Right ventricle myocardium inferior (tissue), 1 donor: ENCODE data around the gene CDHR2. TPM values are rescaled to one million over a fixed set of nuclear protein-coding genes. Genes with fewer than 3 reads are reported as not detected.

Experiments
- ATAC-seq: fragments of 200-7000 bp; cut with Tn5 transposase; one replicate; pipeline ENCODE4 v1.9.1; 2020; ENCODE audit warnings: mild to moderate bottlenecking, moderate library complexity
- DNase-seq: peaks from one replicate; pipeline ENCODE4 v3.0.0; 2021; ENCODE audit errors: missing footprints
- intact Hi-C: fragments of 100-400 bp; cut with DNase I; formaldehyde crosslinking; loops from one replicate; pipeline ENCODE4 v1.11.0; 2022
- total RNA-seq: library from RNA; stranded (reverse); fragmentation: NEBNext Ultra II Directional; extraction: Animal tissue kit (Norgen Biotek cat#: 25700); gene quantifications from one replicate; pipeline ENCODE4 v1.2.1, GENCODE V29; 2021
- donor health status: DM: no; HTN: yes; CAD: no; lungs with severe emphysema.

The CDHR2 gene
- total RNA-seq, 1 donor from 2014 or later: 0.19 TPM

DNA sequence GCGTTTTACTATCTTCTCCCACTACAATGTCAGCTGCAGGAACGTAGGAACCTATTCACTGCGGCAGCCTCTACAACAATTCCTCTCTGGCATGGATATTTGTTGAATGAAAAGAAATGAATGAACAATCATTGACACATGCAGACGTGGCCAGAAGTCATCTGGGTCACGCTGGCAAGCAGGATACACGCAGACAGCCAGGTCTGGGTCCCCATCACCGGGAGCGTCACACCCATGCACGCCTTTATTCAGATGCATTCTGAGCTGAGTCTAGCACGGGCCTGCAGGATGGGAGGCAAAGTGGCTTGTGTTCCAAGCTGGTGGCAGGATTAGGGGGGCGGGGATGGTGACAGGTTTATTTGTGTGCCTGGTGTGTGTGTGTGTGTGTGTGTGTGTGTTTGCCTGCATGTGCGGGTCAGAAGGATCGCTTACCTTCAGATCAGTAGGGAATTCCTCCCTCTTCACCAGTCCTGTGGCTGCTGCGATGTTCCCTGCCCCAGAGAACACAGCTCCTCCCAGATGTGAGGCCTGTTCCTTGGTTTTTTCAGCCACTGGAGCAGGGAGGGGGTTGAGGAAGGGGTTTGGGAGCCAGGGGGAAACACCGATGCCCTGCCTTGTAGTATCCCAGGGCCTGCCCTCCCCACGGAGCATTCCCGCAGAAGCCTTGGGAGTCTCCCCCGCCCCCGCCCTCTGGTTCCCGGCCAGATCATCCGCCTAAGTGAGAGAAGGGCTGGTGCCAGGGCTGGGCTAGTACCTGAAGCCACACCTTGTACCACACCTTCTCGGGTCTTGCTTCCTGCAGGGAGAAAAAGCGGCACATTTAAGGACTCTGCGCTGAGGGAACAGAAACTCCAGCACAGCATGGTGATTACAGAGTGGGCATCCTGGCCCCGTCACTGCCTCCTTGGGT, 77.1 kb downstream of the CDHR2 start:
- intact Hi-C loops: no loop called here
- ATAC-seq (no peak), DNase-seq (peak; percentile 40)

DNA sequence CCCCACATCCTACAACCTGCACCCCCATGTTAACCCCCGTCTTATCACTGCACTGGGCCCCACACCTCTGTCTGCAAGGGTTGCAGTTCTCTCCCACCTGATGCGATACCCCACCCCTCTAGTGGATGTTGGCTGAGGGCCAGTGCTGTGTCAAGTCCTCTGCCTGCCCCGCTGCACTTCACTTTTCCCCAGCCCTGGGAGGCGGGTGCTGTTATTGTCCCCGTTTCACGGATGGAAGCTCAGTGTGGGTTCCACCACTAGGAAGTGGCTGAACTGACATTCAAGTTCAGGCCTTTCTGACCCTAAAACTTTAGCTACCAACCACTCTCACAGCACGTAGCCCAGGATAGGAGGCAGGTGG, 77.7 kb downstream of the CDHR2 start:
- DNase-seq (no peak), ATAC-seq (no peak)
- intact Hi-C loops: no loop called here

DNA sequence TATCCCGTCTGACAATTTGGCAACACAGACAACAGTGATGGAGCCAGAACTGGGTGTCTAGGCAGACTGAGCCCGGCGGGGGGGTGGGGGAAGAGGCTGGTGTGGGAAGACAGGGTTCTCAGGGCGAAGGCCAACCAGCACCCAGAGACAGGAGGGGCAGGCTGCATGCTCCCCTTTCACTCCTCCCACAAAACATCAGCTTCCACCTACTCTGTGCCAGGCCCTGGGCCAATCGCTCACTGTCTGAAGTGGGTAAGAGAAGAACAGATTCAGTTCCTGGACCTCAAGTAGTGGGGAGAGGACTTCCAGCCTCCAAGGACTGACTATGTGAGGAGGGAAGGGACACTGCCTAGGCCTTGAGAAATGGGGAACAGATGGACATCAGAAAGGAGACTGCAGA, 78.4 kb downstream of the CDHR2 start:
- ATAC-seq: no peak
- intact Hi-C loops: no loop called here
- no peak for DNase-seq

GRCh38 chr5:176628406-176629228, 79.5 kb downstream of the CDHR2 start:
- DNase-seq: no peak
- intact Hi-C loops: no loop called here
- no peak for ATAC-seq

DNA sequence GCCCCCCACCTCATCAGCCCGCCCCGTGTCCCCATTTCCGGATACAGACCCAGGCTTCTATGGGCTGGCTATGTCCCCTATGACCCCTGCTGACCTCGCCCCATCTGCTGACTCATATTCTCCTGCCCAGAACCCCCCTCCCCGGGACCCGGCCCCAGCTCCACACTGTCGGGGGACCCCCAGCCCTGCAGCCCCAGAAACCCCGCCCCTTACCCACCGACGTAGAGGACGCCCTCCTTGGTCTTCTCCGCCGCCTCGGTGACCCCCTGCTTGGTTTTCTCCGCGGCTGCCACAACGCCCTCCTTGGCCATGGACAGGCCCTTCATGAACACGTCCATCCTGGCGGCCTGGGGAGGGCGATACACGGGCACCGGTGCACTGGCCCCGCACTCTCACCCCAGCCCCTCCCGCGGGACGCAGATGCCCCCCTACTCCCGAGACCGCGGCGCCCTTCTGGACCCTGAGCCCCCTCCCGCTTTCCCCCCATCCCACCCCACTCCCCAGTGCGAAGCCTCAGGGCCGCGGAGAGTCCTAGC, 80.2 kb downstream of the CDHR2 start:
- intact Hi-C loops: no loop called here
- ATAC-seq (no peak), DNase-seq (no peak)

DNA sequence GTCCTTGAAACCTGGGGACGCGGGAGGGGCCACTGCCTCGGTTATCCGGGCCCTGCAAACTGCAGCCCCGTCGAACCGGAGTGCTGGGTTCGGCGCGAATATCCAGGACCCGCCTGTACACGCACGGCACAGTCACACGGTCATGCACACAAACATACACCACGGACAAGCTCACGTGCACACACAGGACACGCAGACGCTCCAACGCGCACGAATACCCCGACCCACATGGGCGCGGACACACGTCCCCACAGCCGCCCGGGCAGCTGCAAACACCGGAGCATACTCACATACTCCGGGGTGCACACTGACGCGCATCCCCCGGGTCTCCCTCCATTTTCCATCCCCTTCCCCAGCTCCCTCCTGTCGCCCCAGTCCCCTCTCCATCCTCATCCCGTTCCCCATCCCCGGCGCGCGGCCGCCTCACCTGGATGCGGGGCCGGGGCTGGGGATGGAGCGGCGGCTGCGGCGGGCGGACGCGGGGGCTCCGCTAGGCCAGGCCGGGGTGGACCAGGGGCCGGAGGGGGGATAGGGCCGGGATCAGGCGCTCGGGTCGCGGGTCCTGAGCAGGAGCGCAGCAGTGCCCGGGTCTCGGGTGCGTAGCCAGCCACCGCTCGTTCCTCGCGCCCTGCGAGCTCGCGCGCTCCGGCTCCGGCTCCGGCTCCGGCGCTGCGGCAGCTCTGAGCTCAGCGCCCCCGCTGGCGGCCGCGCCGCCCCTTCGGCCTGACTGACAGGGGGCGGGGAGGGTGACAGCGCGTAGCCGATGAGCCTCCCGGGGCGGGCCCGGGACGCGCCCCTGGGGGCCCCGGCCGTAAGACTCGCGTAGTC, 80.9 kb downstream of the CDHR2 start, which contains the start of the genes EIF4E1B and SNCB:
TSS of gene EIF4E1B (plus strand) at position 823 of the 828 bp plus-strand sequence. CDS start 12,113 bp downstream, outside the sequence.
TSS of gene SNCB (minus strand) at position 682 of the 828 bp plus-strand sequence. CDS start 880 bp downstream, outside the sequence.
- DNase-seq: no peak
- ATAC-seq: peak; percentile 70
- intact Hi-C loops: no loop called here

- ATAC-seq: no peak
- intact Hi-C loops: no loop called here
Measured at GRCh38 chr5:176630681-176631222, 81.6 kb downstream of the CDHR2 start.

DNA sequence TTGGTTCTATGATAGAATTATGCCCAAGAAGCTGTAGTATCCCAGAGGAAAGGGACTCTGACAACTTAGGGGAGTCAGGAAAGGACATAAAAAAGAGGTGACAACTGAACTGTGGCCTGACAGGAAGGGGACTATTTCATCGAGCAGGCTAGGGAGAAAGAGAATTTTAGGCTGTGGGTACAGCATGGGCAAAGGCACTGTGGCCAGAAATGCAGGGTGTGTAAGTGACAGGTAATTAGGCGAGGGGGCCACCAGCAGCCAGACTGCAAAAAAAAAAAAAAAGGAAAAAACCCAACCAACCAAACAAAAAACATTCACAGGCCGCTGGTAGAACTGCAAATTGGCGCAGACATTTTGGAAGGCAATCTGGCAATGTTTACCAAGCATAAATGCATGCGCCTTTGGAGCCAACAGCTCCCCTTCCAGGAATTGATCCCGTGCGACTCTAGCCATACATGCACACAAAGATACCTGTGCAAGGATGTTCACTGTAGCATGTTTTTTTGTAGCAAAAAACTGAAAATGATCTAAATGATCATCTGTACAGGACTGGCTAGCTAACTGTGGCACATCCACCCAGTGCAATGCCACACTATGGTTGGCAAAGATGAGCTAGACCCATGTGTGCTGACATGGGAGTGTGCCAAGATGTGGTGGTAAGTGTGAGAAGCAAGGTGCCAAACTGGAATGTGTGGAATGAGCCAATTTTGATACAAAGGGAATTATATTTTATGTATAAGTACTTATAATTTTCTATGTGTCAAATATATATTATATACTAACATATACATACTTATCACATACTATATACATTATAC, 82.5 kb downstream of the CDHR2 start:
- ATAC-seq: no peak
- intact Hi-C loops: no loop called here
- no peak for DNase-seq

More at GRCh38 chr5:176630681-176631222, 81.6 kb downstream of the CDHR2 start:
- no peak for DNase-seq

GRCh38 chr5:176632745-176633144, 83.6 kb downstream of the CDHR2 start:
- ATAC-seq: no peak
- peak; percentile 37 for DNase-seq
- intact Hi-C loops: no loop called here

- ATAC-seq: no peak
- no peak for DNase-seq
- intact Hi-C loops: no loop called here
Measured at GRCh38 chr5:176633598-176633997, 84.5 kb downstream of the CDHR2 start.

GRCh38 chr5:176636426-176636825, 87.3 kb downstream of the CDHR2 start:
- intact Hi-C loops: no loop called here
- DNase-seq (peak; percentile 22), ATAC-seq (no peak)

- ATAC-seq: no peak
- peak; percentile 20 for DNase-seq
- intact Hi-C loops: no loop called here
Measured at GRCh38 chr5:176637556-176637955, 88.4 kb downstream of the CDHR2 start.

DNA sequence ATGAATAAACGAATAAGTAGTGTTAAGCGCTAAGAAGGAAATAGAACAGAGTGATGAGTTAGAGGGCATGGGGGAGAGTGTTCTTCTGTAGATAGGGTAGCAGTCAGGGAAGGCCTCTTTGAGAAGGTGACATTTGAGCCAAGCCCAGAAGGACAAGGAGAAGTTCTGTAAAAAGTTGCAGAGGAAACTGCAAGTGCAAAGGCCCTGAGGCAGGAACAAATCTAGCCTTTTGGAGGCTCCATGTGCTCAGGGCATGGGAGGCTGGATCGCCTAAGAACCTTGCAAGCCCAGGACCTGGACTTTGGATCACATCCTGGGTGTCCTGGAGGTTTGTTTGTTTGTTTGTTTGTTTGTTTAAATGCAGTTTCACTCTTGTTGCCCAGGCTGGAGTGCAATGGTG, 89.3 kb downstream of the CDHR2 start:
- DNase-seq: no peak
- intact Hi-C loops: no loop called here
- ATAC-seq: no peak

DNA sequence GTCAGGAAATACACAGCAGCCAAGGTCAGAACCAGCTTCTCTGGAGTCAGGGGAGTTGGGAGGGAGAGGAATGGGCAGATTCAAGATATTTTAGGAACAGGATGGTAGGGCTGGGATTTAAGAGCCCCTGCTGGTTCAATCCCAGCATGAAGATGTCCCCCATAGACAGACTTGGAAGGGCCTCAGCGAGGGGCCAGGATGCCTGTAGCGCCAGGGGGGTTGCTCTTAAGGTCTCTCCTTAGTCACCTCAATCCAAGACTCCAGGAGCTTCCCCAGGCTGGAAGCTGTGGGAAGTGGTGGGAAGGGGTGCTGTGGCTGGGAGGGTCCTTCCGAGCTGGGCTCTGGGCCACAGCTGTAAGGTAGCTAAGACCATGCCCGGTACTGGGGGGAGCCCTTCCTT, 90.1 kb downstream of the CDHR2 start:
- intact Hi-C loops: no loop called here
- DNase-seq: peak; percentile 37
- ATAC-seq: no peak

DNA sequence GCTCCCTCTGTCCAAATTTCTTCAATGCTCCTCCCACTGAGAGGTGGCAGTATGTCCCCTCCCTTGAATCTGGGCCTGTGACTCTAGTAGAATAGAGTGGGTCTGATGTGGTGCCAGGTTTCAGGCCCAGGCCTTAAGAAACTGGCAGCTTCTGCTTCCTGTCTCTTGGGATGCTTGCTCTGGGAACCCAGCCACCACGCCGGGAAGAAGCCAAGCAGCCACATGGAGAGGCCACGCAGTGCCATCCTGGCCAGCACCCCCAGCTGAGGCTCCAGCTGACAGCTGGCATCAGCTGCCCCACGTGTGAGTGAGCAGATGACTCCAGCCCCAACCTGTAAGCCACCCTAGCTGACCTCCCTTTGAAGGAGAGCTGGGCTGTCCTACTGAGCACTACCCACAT, 90.8 kb downstream of the CDHR2 start:
- DNase-seq: no peak
- intact Hi-C loops: no loop called here
- peak; percentile 93 for ATAC-seq

DNA sequence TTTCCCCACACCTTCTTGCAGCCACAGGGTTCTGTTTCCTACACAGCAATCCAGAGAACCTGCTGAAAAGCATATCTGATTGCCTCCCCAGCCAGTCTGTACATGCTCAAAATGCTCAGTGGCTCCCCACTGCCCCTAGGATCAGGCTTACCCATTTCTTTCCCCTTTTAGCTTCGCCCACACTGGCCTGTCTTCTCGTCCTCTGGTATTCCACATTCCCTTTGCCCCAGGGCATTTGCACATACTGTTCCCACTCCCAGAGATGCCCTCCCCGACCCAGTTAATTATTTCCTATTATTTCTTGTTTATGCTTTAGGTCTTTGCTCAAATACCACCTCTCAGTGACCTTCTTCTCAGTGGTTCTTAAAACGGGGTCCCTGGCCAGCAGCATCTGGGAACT, 91.5 kb downstream of the CDHR2 start:
- intact Hi-C loops: no loop called here
- DNase-seq (no peak), ATAC-seq (no peak)

DNA sequence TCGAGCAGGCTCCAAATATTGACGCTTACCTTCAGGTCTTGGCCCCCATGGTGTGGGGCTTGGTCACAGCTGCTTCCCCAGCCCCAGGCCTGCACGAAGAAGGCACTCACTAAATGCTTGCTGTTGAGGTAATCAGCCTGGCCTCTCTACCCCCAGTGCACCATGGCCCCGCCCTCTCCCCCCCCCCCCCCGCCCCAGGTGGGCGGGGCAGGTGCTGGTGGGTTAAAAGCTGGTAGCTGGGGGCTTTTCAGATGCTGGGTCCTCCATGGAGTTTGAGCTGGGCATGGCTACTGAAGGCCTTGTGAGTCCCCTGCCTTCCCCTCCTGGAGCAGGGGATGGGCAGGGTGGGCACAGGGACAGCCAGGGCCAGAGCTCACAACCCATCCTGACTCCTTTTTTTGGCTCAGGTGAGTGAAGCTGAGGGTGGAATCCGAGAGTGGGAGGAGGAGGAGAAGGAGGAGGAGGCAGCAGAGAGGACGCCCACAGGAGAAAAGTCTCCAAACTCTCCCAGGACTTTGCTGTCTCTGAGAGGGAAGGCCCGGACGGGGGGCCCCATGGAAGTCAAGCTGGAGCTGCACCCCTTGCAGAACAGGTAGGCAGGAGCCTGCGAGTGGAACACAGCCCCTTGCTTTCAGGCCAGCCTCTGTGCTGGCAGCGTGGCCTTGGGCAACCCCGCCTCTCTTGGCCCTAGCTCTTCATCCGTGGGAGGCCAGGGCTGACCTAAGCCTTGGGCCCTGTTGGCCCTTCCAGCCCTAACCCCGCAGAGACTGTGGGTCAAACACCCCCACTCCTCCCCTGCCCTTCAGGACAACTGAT, 93.7 kb downstream of the CDHR2 start:
- no peak for ATAC-seq
- intact Hi-C loops: no loop called here

More for the DNA sequence above, 93.7 kb downstream of the CDHR2 start:
- peak; percentile 1 for DNase-seq
